Fibroblast of lung (primary cell): ENCODE data around the gene PXYLP1.

Source experiments
- CTCF ChIP-seq, 2 donors: IDR thresholded peaks in 1 of 2; conservative IDR thresholded peaks in 1 of 2; 1 replicate in 1 of 2; 2 replicates in 1 of 2; pipeline ENCODE4 v1.5.1; 2011 to 2012; ENCODE audit warnings: low read length in 2 of 2, control low read depth in 1 of 2, inconsistent platforms in 1 of 2, low read depth in 1 of 2, mild to moderate bottlenecking in 1 of 2
- EZH2 ChIP-seq: IDR thresholded peaks from 2 replicates; pipeline ENCODE4 v1.5.1; 2012; ENCODE audit warnings: low read length, control low read depth, mild to moderate bottlenecking; ENCODE audit errors: missing control alignments

- no peak for TF ChIP-seq CTCF (conservative IDR thresholded peaks at IDR 0.05 in 1 of 2, IDR thresholded peaks at IDR 0.05 in 1 of 2; ENCODE audit: low read depth in 1 of 2, low read length in 2 of 2)
- TF ChIP-seq EZH2, result no peak
Measured at GRCh38 chr3:141257961-141258360, 26.3 kb downstream of the PXYLP1 start.
